K562 (cell line): ENCODE measurements around the gene CLIC3. TPM values are rescaled to one million over a fixed set of nuclear protein-coding genes. Genes with fewer than 3 reads are reported as not detected.
A peak's percentile ranks its signal among the peaks of the same experiment; 100 is the strongest.

Experiments
- ATAC-seq: fragments of 200-7000 bp; cut with Tn5 transposase; 3 replicates; pipeline ENCODE4 v1.9.1; 2020; ENCODE audit warnings: moderate library complexity
- BruUV-seq: library from RNA; stranded (reverse); fragments of 400-500 nt; replicated peaks from 2 replicates; lab custom pipeline; 2021; lab: Mats Ljungman, UMichigan
- CTCF ChIA-PET: fragments of 300-600 bp; formaldehyde crosslinking; extraction: SDS; loops from one replicate; lab custom pipeline; 2021; ENCODE audit warnings: low intra/inter-chr PET ratio; lab: Yijun Ruan, JAX
- POLR2A ChIA-PET: fragments of 300-600, 350-650 bp; sonication (Branson Sonifier 250); formaldehyde crosslinking; extraction: SDS; loops from one replicate; lab custom pipeline; 2021; ENCODE audit warnings: antibody characterized with exemption, inconsistent platforms; lab: Yijun Ruan, JAX
- DNase-seq, 4 experiments: peaks; one replicate each; pipeline versions ENCODE4 v3.0.0 to v3.0.0-alpha.2; 2011 to 2018; ENCODE audit warnings: low spot score in 3 of 4, mixed read lengths in 3 of 4; ENCODE audit errors: extremely low read depth in 1 of 4
- FAIRE-seq: peaks from 2 replicates; lab custom pipeline; 2011; peaks lifted over from hg19 to GRCh38; lab: Jason Lieb, UNC
- H2AFZ ChIP-seq: 2 replicates; pipeline ENCODE4 v1.6.0; 2011; ENCODE audit warnings: low read depth, low read length, control low read depth, inconsistent platforms
- H3K27ac ChIP-seq: fragments of 200-600 bp; 3 replicates; pipeline ENCODE4 v1.8.0; 2011; ENCODE audit warnings: low read depth, mild to moderate bottlenecking, control low read depth, inconsistent platforms, low read length, moderate library complexity, mixed read lengths; ENCODE audit errors: extremely low read depth
- H3K27me3 ChIP-seq, 2 experiments: fragments of 300-600 bp in 1 of 2; 2 replicates in 1 of 2; 3 replicates in 1 of 2; pipeline versions ENCODE4 v1.6.0 to v1.8.0; 2011; ENCODE audit warnings: inconsistent platforms in 2 of 2, low read length in 2 of 2, mild to moderate bottlenecking in 1 of 2, mixed read lengths in 1 of 2, moderate library complexity in 1 of 2; ENCODE audit not compliant: control insufficient read depth in 2 of 2, insufficient read depth in 2 of 2
- H3K36me3 ChIP-seq: fragments of 300-600 bp; 3 replicates; pipeline ENCODE4 v1.8.0; 2011; ENCODE audit warnings: mild to moderate bottlenecking, low read length, inconsistent platforms; ENCODE audit not compliant: control insufficient read depth, insufficient read depth
- H3K4me1 ChIP-seq, 2 experiments: fragments of 200-600 bp in 1 of 2; replicated peaks in 1 of 2; 2 replicates in 1 of 2; 3 replicates in 1 of 2; pipeline versions ENCODE4 v1.5.1 to v1.8.0; 2011; ENCODE audit warnings: inconsistent platforms in 2 of 2, low read length in 2 of 2, mild to moderate bottlenecking in 1 of 2, mixed read lengths in 1 of 2, moderate library complexity in 1 of 2; ENCODE audit not compliant: control insufficient read depth in 2 of 2, insufficient read depth in 2 of 2
- H3K4me2 ChIP-seq: 2 replicates; pipeline ENCODE4 v1.6.1; 2011; ENCODE audit warnings: low read length, control low read depth, inconsistent platforms, mixed read lengths; ENCODE audit not compliant: insufficient read depth
- H3K4me3 ChIP-seq: fragments of 200-600 bp; sonication (generic), shearing (Covaris generic); 2 replicates; pipeline ENCODE4 v1.5.1; 2016; ENCODE audit warnings: control low read depth, inconsistent platforms
- H3K79me2 ChIP-seq: fragments of 200-600 bp; 3 replicates; pipeline ENCODE4 v1.8.0; 2011; ENCODE audit warnings: low read length, inconsistent platforms; ENCODE audit not compliant: control insufficient read depth, insufficient read depth
- H3K9ac ChIP-seq, 2 experiments: 2 replicates each; pipeline versions ENCODE4 v1.6.0 to v1.6.1; 2011; ENCODE audit warnings: low read depth in 2 of 2, low read length in 2 of 2, control low read depth in 1 of 2, inconsistent platforms in 1 of 2, mild to moderate bottlenecking in 1 of 2, mixed read lengths in 1 of 2; ENCODE audit not compliant: insufficient read depth in 1 of 2
- H3K9me1 ChIP-seq: one replicate; pipeline ENCODE4 v1.6.0; 2011; ENCODE audit warnings: inconsistent platforms, mild to moderate bottlenecking, low read length, moderate library complexity; ENCODE audit not compliant: control insufficient read depth, insufficient read depth
- H3K9me3 ChIP-seq: replicated peaks from 2 replicates; pipeline ENCODE4 v1.5.1; 2011; ENCODE audit warnings: low read depth, low read length, inconsistent platforms; ENCODE audit not compliant: control insufficient read depth, insufficient read depth
- H4K20me1 ChIP-seq: replicated peaks from 2 replicates; pipeline ENCODE4 v1.6.1; 2011; ENCODE audit warnings: low read length, inconsistent platforms, mixed read lengths; ENCODE audit not compliant: control insufficient read depth, insufficient read depth
- MGA ChIP-seq: fragments of 450-650 bp; IDR thresholded peaks from 2 replicates; pipeline ENCODE4 v1.6.1; 2016; ENCODE audit warnings: mild to moderate bottlenecking, moderate library complexity
- USF2 ChIP-seq: sonication (generic); formaldehyde crosslinking; IDR thresholded peaks from 2 replicates; pipeline ENCODE4 v1.5.0; 2020; ENCODE audit warnings: missing genetic modification reagents
- ZNF507 ChIP-seq: conservative IDR thresholded peaks from 2 replicates; pipeline ENCODE4 v1.6.1; 2017; ENCODE audit warnings: missing genetic modification characterization, missing compliant biosample characterization
- WGBS: fragments of 100-300 bp; shearing (Covaris generic); methylation state at CpG from one replicate; pipeline ENCODE4 v1.1.6; 2016; ENCODE audit warnings: low coverage, mixed read lengths; ENCODE audit not compliant: insufficient coverage; ENCODE audit errors: missing lambda C conversion rate; 5-methylcytosine and 5-hydroxymethylcytosine counted together
- in situ Hi-C: fragments of 300-500 bp; cut with MboI; formaldehyde crosslinking; loops from 4 replicates; pipeline ENCODE4 v1.15.0; 2018; ENCODE audit warnings: inconsistent platforms, mixed read lengths
- intact Hi-C: fragments of 100-400 bp; cut with micrococcal nuclease; formaldehyde crosslinking; loops from 2 replicates; pipeline ENCODE4 v1.14.2; 2022
- polyA plus RNA-seq, 8 experiments: library from polyadenylated mRNA; depleted of rRNA in 4 of 8; stranded (reverse) in 5 of 8; unstranded in 3 of 8; fragments of >200 nt; fragmentation: Nextera tagmentation in 2 of 8; fragmentation: Illumina TruSeq in 1 of 8; extraction: Ambion mirVana in 2 of 8; extraction: Trizol in 1 of 8; gene quantifications; 2 replicates each; pipeline versions ENCODE4 v1.2.1 to v1.2.3, GENCODE V29; 2011 to 2014; ENCODE audit warnings: inconsistent platforms in 1 of 8, missing spikeins in 1 of 8
- total RNA-seq, 7 experiments: library from RNA; depleted of rRNA in 6 of 7; stranded (reverse); fragments of >200 nt in 6 of 7; fragmentation: Illumina TruSeq in 2 of 7; extraction: Trizol in 2 of 7; gene quantifications; 2 replicates each; pipeline versions ENCODE4 v1.2.1 to v1.2.3, GENCODE V29; 2011 to 2021; ENCODE audit warnings: low replicate concordance in 1 of 7
- TF ChIP-seq, protein P1 (sequence below), 2 experiments: IDR thresholded peaks; 2 replicates each; pipeline ENCODE4 v1.6.1; 2011; ENCODE audit warnings: borderline replicate concordance in 1 of 2, control low read depth in 1 of 2, low read depth in 1 of 2, low read length in 1 of 2, mild to moderate bottlenecking in 1 of 2, mixed read lengths in 1 of 2, moderate library complexity in 1 of 2; ENCODE audit not compliant: insufficient read depth in 1 of 2, insufficient read length in 1 of 2, poor library complexity in 1 of 2, severe bottlenecking in 1 of 2; ENCODE audit errors: extremely low read depth in 1 of 2

Gene CLIC3
- total and polyA plus RNA-seq, 9 of the 15 experiments (the other 6 are each of a cell fraction or from before 2014, with no cell fraction given) = 0.27 to 0.29 TPM; not detected in 7

GRCh38 chr9:137009938-137010732, 13.8 kb upstream of the CLIC3 start:
- POLR2A ChIA-PET = interaction anchor here (0.7 to 1.5 kb wide), 2 partner anchors 12 to 39 kb away, joined by 3 to 4 read pairs; no protein-coding TSS in a partner anchor
- Histone ChIP-seq H3K27ac (no peak overlapping the region), H3K9me3 (no peaks in the 10 kb centered on the region), H3K4me3 (no peak overlapping the region), H3K9me1 (no peaks in the 10 kb centered on the region), H3K27me3 (no peaks in the 10 kb centered on the region), H2AFZ (no peak overlapping the region), H4K20me1 (no peaks in the 10 kb centered on the region), H3K4me1 (peaks cover 0 to 76% of the 10 kb centered on the region in 2 experiments; a peak in 2 of 5 replicates), H3K4me2 (no peak overlapping the region), H3K79me2 (no peaks in the 10 kb centered on the region), H3K36me3 (no peaks in the 10 kb centered on the region), H3K9ac (no peak overlapping the region; a peak in 1 of 4 replicates)
- intact Hi-C loops (no loop called here), in situ Hi-C loops (no loop called here)
- BruUV-seq = no TSS peak
- ATAC-seq = peak; percentile 81
- 48% methylated on average over 30 of the region's 49 CpGs for WGBS
- no peak for FAIRE-seq
- TF ChIP-seq USF2 (peak; percentile 18; the same call in 1 of the 2 replicates), MGA (peak; percentile 24; the same call in 1 of the 2 replicates), ZNF507 (tag) (no peak)
- TF ChIP-seq, protein P1, sequence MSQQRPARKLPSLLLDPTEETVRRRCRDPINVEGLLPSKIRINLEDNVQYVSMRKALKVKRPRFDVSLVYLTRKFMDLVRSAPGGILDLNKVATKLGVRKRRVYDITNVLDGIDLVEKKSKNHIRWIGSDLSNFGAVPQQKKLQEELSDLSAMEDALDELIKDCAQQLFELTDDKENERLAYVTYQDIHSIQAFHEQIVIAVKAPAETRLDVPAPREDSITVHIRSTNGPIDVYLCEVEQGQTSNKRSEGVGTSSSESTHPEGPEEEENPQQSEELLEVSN (IDR thresholded peaks at IDR 0.05; ENCODE audit: borderline replicate concordance in 1 of 2, extremely low read depth in 1 of 2, insufficient read depth in 1 of 2, insufficient read length in 1 of 2, low read depth in 1 of 2, low read length in 1 of 2, poor library complexity in 1 of 2, severe bottlenecking in 1 of 2) = peak in 1 of 2 experiments; percentile 37
- DNase-seq = peak in 3 of 4 experiments; percentile 48 to 76 (median 65)
- CTCF ChIA-PET = no interaction called here
